HG03025 (cell line): ENCODE data around the gene F7.

Experiments used
- ATAC-seq: cut with Tn5 transposase; IDR thresholded peaks from one replicate; pipeline ENCODE4 v1.9.1; 2021; ENCODE audit warnings: mild to moderate bottlenecking, moderate library complexity; ENCODE audit not compliant: unreplicated experiment, low FRiP score

The F7 gene

GRCh38 chr13:113129921-113130750 lies 24.5 kb downstream of the F7 start:
- no peak for ATAC-seq

DNA sequence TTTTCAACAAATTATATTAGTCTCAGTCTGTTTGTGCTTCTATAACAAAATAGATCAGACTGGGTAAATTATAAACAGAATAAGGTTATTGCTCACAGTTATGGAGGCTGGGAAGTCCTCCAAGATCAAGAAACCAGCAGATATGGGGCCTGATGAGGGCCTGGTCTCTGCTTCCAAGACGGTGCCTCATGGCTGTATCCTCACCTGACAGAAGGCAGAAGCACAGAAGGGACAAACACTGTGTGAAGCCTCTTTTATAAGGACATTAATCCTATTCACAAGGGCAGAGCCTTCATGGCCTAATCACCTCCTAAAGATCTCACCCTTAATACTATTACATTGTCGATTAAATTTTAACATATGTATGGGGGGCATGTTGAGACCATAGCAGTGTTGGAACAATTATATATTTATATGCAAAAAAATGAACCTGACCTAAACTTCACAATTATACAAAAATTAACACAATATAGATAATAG lies 29.7 kb downstream of the F7 start:
- no peak for ATAC-seq

GRCh38 chr13:113137691-113138298 lies 32.2 kb downstream of the F7 start:
- no peak for ATAC-seq

GRCh38 chr13:113138792-113139551 lies 33.4 kb downstream of the F7 start:
- no peak for ATAC-seq

- ATAC-seq: no peak
Observed at GRCh38 chr13:113139577-113139976, 34.0 kb downstream of the F7 start.

GRCh38 chr13:113140677-113141600 lies 35.3 kb downstream of the F7 start:
- no peak for ATAC-seq

GRCh38 chr13:113141601-113141970 lies 36.0 kb downstream of the F7 start:
- no peak for ATAC-seq

DNA sequence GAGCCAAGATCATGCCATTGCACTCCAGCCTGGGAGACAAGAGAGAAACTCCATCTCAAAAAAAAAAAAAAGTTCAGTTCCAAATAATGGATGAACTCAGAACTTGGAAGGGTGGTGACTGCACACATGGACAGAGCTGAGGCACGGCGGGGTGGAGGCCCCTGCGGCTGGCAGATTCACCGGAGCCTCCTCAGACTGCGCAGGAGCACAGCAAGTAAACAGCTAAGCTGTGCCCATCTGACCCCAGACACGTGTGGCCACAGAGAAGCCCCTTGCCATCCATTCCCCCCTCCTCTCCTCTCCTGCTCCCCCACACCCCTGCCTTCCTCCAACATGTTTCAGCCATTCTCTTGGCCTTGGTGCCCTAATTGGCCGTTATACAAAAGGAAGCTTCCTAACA lies 37.3 kb downstream of the F7 start:
- no peak for ATAC-seq

DNA sequence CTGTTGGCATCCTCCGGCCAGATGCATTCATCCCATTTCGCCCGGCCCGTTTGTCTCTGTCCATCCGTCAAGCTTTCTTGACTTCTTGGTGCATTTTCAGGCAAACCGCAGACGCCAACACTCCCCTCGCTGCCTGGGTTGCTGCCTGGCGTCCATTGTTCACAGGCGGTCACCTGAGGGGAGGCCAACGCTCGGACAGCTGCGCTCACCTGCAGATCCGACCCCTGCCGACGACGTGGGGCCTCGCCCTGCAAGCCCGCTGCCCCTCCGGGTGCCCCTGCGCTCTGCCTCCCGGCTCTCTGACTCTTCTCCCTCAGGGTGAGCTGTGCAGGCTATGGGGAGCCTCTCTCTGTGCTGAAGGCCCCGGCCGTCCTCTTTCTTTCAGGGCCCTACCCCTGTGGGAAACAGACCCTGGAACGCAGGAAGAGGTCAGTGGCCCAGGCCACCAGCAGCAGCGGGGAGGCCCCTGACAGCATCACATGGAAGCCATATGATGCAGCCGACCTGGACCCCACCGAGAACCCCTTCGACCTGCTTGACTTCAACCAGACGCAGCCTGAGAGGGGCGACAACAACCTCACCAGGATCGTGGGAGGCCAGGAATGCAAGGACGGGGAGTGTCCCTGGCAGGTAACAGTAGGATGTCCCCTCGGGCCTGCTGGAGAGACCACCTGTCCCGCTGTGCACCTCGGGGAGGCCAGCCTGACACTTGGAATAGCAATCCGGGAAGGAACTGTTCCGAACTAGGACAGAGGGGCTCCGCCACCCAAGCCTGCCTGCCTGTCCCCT lies 38.1 kb downstream of the F7 start:
- no peak for ATAC-seq

GRCh38 chr13:113144255-113144629 lies 38.7 kb downstream of the F7 start:
- ATAC-seq: no peak

GRCh38 chr13:113145496-113145895 lies 39.9 kb downstream of the F7 start:
- ATAC-seq: no peak

- ATAC-seq: no peak
Observed at GRCh38 chr13:113145911-113146598, 40.5 kb downstream of the F7 start.

GRCh38 chr13:113146750-113147149 lies 41.2 kb downstream of the F7 start:
- ATAC-seq: no peak

DNA sequence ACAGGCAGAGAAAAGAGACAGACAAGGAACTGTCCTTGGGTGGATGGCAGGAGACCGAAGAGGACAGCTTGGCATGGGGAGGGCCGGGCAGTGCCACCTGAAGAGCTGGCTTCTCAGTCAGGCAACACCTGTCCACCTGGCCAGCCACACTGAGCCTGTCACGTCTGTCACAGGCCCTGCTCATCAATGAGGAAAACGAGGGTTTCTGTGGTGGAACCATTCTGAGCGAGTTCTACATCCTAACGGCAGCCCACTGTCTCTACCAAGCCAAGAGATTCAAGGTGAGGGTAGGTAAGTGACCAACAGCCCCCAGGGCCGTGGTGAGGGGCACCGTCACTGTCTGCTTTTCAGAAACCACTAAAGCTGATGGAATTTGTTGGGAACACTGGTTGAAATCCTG lies 41.6 kb downstream of the F7 start:
- ATAC-seq: no peak

DNA sequence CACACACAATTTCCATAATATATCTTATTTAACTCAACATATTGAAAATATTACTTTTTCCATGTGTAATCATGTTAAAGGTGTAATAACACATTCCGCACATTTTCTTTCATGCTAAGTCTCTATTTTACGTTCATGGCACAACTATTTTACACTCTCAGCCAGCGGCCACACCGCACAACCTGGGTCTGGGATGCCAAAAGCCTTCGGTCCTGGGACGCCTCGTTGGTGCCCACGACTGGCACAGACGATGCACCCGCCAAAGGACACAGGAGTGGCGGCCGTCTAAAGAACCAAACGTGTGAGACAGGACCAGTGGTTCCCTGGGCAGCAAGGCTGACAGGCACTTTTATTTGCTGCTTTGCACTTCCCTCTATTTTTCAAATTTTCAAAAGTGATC lies 42.8 kb downstream of the F7 start:
- ATAC-seq: no peak

- ATAC-seq: no peak
Observed at GRCh38 chr13:113148940-113149503, 43.4 kb downstream of the F7 start.

- ATAC-seq: no peak
Observed at GRCh38 chr13:113149711-113150549, 44.3 kb downstream of the F7 start.
